HG03060 (cell line): ENCODE data around the gene AGBL4.

ENCODE experiments used
- ATAC-seq: cut with Tn5 transposase; IDR thresholded peaks from one replicate; pipeline ENCODE4 v1.9.1; 2021; ENCODE audit warnings: low read depth, moderate number of reproducible peaks; ENCODE audit not compliant: unreplicated experiment

Gene AGBL4

DNA sequence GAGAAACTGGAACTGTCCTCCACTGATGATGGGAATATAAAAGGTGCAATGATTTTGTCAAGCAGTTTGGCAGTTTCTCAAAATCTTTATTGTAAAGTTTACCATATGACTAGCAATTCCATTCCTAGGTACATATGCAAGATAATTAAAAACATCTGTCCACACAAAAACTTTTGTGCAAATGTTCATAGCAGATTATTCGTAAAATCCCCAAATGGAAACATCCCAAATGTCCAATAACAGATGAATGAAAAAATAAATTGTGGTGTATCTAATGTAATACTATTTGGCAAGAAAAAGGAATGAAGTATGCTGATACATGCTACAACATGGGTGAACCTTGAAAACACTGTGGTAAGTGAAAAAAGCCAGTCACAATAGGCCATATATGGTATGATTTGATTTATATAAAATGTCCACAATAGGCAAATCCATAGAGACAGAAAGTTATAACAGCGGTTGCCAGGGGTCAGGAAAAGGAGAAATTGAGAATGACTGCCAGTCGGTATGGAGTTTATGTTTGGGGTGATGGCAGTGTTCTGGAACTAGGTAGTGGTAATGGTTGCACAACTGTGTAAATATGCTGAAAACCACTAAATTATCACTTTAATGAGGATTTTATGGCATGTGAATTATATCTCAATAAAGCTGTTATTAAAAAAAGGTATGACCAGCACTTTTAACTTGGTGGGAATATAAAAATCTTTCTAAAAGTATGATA, 1165.4 kb downstream of the AGBL4 start:
- ATAC-seq: no peak

DNA sequence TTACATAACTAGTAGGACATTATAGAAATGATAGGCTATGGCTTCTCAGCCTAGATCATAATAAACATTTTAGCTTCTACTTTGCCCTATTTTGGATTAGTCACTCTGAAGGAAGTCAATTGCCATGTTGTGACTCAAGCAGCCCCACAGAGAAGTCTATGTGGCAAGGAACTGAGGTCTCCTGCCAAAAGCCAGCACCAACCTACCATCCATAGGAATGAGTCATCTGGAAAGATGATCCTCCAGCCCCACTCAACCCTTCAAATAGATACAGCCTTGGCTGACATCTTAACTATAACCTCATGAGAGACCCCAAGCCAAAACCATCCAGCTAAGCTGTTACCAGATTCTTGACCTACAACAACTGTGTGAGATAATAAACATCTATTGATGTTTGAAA, 1170.7 kb downstream of the AGBL4 start:
- no peak for ATAC-seq

DNA sequence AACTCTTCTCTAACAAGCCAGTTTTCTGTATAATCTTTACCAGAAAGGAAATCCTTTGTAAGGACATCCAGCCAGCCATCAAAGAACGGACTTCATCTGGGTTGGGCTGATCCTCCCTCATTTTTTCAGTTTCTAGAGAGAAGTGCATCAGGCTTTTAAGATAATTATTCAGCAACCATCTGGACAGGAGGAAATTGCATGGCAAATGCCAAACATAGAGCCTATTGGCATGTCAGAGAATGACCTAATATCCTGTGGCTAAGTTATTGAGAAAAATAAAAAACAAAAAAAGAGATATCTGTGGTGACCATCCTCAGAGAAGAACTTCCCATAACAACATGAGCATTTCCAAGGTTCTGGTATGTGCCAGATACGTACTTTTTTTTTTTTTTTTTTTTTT, 1172.1 kb downstream of the AGBL4 start:
- no peak for ATAC-seq

DNA sequence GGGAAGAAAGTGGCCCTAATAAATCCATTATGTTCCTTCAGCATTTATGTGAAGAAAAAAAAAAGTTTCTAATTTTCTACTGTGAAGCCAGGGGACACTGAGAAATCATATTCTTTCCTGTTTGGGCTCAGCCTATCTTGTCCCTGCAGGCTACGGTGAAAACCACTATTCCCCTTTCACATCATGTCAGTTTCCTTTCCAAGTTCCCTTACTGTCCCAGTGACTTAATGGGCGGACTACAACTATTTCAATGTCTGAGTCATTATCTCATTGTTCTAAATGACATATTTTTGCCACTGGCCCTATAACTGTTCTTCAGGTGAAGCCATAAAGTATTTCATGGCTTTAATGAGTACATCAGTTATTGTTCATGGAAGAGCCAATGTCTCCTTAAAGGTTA, 1175.7 kb downstream of the AGBL4 start:
- no peak for ATAC-seq

DNA sequence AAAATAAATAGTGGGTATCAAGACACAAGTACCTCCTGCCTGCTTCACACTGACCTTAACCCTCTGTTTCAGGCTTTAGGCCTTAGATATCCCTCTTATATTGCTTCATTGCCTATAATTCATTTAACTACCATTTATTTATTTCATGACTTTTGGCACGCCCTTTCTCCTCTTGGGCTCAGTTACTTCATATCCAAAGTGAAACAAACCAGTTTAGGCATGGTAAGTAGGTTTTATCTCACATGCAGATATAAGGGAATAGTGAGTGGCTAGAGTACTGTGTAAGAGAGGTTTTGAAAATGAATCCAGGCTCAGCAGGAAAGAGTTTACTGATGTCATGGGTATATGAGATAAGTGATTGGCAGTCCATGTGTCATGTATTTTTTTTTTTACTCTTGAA, 1177.3 kb downstream of the AGBL4 start:
- no peak for ATAC-seq

DNA sequence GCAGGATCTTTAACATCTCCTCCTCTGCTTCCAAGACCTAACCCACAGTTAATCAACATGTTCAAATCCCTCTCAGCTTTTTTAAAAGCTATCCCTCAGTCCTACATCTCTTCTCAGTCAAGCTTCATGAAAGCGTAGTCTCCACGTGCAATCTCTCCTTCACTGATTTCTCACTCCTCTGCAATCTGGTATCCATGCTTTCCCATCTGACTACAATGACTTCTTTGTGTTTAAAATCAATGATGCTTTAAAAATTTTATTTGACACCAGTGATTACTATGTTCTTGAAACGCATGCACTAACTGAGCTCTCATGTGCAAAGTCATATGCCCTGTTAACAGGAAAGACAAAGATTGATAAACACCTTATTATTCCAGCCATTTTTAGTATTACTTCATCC, 1179.6 kb downstream of the AGBL4 start:
- no peak for ATAC-seq

DNA sequence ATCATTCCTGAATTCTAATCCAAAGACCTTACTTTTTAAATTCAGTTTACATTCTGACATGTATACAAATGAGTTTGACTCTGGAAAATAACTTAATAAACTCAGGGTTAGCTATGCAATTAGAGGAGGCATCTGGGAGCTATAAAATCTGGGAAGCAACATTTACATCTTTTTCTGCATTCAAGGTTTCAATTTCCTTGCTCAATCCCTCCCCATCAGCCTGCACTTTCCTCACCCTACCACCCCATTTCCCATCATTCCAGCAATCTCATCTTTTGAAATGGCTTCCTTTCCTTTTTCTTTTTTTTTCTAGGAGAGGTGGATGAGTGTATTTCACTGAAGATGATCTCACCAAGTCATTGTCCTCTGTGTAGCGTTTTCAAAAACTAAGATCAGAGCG, 1181.8 kb downstream of the AGBL4 start:
- ATAC-seq: no peak

DNA sequence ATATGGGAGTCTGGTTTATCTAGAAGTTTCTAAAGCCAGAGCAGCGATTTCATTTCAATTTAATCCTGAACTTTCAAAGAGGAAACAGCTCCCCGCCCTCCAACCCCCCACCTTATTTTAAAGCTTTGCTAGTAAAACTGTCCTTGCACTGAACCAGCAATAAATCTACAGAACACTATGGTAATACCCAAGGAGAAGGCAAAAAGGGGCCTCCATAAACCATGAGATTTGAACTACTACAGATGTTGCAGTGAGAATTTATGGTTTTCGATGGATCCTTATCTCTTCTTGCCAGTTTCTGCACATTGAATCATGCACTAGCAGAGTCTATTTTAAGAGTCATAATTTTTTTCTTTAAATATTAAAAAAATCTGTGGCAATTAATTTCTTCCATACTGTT, 1182.3 kb downstream of the AGBL4 start:
- ATAC-seq: no peak

DNA sequence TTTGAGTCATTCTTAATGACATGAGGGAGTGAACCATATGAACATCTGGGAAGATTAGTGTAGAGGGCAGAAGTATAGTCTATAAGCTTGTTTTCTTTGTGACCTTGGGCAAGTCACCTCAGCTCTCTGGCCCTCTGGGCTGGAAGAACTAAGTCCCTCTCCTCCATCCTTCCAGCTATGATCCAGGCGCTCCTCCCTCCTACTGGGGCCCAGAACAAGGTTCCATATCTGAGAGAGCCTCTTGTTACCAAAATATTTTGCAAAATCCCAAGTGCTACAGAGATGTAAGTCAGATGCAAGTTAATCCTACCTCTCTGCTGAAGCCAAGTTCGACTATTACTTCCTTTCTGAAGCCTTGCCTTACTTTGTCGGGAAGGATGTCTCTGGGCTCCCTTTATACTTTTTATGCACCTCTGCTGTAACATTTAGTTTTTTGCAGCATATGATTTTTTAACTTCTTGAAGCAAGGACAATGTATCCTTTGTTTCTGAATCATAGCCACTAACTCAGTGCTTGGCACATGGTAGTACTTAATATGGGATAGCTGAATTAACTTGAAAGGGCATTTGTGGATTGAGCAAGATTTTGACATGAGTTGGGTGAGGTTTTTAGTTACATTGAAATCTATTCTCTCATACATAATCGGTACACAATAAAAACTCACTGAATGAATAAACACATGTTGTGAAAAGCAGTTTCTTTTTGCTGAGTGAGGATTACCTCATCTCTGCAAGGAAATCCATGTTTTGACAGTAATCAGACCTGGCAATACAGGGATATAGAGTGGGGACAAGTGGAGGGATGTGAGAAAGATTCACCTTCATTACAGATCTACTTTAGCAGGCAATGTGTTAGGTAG, 1192.4 kb downstream of the AGBL4 start:
- ATAC-seq: no peak

DNA sequence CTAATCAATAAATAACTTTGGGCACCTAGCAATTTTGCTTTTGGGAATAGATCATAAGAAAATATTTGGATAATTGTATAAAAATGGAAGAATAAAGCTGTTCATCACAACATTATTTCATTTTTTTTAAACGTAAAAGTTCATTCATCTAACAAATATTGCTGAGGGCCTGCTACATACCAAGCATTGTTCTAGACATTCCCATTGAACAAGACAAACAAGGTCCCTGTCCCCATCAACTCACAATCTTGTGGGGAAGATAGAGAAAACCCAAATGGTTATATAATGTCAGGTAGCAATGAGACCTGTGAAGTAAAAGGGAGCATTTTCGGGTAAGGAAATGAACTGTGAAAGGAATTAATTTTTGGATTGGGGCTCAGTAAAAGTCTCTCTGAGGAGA, 1193.0 kb downstream of the AGBL4 start:
- no peak for ATAC-seq

DNA sequence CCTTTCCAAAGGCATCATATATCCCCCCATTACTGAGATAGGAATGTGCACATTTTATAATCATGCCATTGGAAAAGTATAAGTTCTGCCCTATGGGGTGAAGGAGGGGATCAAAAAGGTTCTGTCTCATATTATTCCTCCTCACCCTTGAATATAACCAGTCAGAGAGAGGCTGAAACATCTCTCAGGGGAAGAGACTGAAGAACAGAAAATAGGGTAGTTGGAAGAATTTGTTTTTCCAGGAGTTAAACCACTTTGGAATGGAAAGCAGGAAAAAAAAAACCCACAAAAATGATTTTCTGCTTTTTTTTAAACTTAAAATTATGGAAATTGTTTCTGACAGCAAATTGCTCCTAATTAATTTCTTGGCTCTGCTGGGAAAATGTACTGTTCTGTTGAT, 1194.3 kb downstream of the AGBL4 start:
- ATAC-seq: no peak

DNA sequence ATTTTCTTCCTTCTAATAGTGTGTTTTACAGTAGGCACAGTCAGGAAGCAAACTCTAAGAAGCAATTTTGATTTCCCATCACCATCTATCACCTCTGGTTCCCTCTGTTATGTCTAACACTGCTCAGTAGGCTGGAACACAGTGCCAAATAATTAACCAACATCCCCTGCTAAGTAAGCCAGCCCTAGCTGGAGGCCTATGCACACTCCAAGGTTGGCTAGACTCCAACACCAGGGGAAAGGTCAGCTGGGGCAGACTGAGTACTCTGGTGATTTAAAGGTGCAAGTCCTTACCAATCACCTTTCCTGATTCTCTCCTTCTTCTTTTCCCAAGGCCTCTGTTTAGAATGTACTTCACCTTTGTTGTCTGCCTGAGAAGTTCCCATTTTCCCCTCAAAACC, 1200.6 kb downstream of the AGBL4 start:
- ATAC-seq: no peak

DNA sequence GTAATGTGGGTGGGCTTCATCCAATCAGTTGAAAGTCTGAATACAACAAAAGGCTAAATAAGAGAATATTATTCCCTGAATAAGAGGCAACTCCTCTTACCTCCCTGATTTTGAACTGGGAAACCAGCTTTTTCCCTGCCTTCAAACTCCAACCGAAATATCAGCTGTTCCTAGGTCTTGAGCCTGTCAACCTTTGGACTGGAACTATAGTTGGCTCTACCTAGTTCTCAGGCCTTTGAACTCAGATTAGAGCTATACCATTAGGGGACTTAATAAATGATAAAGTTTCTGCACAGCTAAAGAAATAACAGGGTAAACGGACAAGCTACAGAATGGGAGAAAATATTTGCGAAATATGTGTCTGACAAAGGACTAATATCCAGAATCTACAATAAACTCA, 1203.3 kb downstream of the AGBL4 start:
- ATAC-seq: no peak

DNA sequence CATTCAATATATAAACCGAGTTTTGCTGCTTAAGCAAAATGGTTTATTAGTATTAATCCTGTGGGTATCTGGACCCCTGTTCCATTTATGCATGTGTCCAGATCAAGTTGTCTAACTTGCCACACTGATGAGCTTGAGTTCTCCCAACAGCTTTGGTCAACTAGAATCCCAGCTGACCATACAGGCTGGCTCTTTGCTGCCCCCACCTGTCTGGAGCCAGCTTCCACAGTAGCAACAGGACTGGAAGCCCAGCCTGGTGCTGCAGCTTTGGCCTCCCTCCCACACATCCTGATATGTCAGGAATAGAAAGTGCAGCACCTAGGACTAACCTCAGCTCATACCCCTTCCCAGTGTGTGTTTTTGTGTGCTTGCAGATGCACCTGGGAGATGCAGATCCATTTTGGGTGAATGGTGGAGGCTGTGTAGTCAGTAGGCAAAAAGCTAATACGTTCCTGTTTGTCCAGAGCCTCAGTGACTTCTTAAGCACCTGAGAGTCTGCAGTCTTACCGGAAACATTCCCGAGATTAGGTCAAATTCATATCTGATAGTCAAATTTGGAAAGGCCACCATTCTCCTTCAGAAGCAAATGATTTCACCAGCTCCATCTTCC, 1206.1 kb downstream of the AGBL4 start:
- ATAC-seq: no peak

DNA sequence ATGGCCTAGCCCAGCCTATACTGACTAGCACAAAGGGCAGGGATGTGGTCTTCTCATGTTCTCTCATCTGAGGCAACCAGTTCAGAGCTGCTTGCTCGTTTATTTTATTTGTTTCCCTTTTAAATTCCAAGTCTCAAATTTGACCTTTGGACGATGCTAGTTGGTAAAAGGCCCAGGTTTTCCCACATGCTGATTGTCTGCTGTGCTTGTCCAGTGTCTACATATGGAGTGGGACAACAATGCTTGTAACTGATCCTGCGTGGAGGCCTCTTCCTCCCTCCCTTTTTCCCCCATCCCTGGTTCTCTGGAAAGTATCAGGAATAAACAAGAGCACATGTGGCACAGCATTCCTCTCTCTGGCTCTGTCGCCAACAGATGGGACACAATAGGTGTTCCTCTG, 1213.0 kb downstream of the AGBL4 start:
- no peak for ATAC-seq

DNA sequence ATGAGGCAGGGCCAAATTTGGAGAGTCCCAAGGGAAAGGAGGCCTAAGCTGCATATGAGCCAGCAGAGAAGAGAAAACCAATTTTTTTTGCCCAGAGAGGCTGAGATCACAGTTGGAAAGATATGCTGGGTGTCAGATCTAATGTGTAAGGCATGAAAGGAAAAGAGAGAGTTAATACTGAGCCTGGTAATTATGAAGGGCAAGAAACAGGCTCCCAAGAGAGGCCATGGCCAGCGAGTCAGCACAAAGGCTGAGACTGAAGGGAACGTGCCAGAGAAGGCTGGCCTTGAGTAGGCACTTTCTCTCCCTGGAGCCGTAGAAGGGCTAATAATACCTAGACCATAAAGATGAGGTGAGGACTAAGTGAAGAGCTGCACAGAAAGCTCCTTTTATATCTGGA, 1215.3 kb downstream of the AGBL4 start:
- ATAC-seq: no peak

DNA sequence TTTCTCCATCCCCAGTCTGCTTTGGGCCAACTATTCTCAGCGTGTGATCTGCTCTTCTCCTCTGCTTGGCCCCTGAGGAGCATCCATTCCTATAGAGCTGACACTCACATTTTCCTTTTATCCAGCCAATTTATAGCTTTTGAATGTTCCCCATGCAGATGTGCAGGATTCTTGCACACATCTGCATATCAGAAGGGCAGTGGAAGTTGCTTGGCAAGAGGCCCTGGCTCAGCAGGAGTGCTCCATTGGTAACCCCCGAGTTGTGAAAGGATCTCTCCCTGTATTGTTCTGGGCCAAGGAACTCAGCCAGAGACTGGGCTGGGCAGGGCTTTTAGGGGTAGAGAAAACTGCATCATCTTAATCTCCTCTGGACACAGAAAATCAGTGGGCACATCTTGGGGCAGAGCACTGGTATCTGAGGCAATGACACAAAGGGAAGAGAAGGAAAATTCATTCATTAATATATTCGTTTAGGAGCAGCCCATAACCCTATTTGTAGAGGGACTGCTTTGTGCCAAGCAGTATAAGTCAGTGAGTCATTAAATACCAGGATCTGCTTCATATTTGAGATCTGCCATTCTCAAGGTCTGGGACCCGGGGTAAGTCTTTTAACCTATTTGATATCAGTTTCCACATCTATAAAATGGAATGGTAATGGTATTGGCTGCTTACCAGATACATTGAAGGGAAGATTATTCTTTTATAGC, 1216.0 kb downstream of the AGBL4 start:
- ATAC-seq: no peak

DNA sequence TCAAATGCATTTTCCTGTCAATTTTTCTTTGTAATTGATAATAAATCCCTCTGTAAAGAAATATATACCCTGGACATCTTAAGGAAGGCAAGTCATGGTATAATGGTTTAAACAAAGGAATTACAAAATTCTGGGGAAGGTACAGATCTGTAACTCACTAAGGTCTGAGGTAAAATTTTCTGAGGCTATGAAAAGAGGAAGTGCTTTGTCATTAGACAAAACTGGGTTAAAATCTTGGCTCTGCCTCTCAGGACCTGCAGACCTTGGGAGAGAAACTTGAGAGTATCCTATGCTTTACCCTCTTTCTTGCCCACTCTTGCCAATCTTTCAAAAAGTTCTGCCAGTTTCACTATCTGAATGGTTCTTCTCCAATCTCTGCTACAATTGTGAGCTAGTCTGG, 1220.3 kb downstream of the AGBL4 start:
- ATAC-seq: no peak

DNA sequence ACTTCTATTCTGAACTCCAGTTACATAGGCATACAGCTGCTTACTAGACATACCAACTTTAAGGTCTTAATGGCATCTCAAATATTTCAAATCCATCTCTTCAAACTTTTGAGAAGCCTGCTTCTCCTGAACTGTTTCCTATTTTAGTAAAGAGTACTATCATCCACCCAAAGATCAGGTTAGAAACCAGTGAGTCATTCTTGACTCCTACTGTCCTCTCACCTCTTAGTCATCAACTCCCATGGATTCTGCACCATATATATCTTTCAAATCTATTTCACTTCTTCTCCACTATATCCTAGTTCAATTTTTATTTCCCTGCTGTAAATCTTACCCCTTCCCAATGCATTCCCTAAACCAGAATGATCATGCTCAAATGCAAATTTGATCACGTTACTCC, 1228.9 kb downstream of the AGBL4 start:
- ATAC-seq: no peak

DNA sequence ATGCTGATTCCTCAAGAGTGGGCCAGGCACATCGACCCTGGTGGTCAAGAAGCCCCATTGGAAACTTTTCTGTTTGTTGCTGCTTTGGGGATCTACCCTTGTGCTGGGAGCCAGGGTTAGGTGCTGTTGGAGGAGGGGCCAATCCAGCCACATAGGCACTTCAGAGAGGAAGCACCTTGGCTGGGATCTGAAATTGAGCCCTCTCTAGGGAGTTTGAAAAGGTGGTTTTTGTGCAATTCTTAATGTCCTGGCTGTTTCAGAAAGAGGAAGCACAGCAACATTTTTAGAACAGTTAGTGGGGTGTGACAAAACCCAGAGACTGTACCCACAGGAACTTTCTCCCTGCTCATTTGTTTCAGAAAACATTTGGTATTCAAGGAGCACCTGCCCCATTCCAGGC, 1229.9 kb downstream of the AGBL4 start:
- peak; percentile 89 for ATAC-seq

DNA sequence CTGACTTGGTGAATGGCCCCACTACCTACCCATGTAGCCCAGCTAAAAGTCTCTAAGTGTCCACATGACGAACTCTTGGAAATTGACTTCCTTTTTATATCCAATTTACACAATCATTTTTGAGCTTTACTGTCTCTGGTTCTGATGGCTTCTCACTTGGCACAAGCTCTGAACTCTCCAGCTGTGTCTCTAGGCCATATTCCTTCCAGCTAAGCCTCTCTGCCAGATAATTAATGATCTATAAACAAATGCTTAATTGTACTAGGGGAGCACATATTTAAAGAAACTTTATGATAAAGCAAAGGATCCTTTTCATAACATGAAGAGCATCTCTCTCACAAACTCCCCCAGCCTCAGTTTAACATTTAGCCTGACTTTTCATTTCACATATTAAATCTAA, 1230.8 kb downstream of the AGBL4 start:
- ATAC-seq: no peak
